Left forelimb (tissue), 1 donor: ENCODE measurements around the gene GALM.
"Not testable (repeated sequence)": the region's sequence is repeated elsewhere in the genome, so short reads cannot be mapped to it uniquely, and the experiment has no call there.

ENCODE experiments used
- DNase-seq: peaks from one replicate; pipeline ENCODE4 v3.0.0-alpha.2; 2018; ENCODE audit warnings: low spot score

Gene GALM

DNA sequence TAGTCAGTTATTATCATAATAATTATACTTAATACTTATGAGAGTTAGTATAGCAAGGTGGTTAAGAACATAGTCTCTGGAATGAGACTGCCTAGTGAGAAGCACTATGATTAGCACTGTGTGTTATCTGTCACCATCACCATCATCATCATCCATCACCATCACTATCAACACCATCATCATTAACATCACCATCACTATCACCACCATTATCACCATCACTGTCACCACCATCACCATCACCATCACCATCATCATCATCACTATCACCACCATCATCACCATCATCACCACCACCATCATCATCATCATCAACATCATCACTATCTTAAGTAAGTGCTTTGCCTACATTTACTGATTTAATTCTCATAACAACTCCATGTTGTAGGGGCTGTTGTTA, 45.6 kb downstream of the GALM start:
- no peak for DNase-seq

DNA sequence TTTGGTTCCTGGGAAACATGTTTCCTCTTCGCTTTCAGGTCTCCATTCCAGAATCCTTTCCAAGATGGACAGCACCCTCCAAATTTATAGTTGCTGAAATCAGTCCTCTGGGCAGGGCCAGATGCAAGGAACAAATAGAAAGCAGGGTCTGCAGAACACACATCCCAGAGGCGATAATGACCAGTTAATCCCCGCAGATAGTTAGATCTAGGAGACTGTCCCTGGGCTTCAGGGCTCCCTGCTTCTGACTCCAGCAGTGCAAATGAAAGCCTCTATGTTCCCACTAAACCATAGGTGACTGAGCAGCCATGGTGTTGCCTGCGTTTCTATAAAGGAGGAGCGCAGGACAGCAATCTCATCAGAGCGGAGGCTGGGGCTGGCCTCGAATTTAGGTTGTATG, 46.5 kb downstream of the GALM start:
- DNase-seq, result no peak

DNA sequence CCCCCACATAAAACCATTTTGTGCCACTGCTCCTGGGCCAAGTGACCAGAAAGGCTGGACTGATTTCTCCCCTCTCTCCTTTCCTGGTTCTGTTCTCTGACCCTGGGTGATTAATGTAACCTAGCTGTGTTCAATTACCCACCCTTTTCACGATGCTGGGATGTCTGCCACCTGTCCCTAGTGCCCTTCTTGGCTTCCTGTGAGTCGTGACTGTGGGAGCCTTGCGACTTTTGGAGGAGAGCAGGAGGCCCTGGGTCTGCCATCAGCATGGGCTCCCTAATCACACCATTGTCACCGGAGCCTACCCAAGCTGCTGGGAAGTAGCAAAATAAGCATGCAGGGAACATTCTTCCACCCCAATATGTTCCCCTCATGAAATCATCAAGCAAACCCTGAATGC, 47.0 kb downstream of the GALM start:
- no peak for DNase-seq

DNA sequence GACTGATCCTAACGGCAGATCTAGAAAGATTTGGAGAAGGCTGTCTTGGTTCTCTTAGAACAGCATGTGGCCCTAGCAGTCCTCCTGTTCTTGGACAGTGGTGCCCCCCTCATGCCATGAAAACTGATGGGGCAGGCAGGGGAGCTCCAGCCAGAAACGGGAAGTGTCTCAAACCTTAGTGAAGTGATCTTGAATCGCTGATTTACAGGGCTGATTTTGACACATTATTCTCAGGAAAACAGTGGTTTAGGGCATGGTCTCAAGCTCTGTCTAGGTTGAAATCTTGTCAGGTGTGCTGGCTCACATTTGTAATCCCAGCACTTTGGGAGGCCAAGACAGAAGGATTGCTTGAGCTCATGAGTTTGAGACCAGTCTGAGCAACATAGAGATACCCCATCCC, 47.4 kb downstream of the GALM start:
- DNase-seq, result no peak

DNA sequence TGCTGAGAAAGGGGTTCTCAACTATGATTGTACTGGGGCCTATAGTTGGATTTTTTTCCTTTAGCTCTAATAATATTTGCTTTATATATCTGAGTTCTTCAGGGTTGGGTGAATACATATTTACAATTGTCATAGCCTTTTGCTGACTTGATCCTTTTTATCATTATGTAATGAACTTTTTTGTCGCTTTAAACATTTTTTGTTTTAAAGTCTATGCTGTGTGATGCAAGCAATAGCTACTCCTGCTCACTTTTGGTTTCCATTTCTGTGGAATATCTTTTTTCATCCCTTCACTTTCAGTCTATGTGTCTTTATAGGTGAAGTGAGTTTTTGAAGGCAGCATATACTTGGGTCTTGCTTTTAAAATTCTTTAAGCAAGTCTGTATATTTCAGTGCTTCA, 49.0 kb downstream of the GALM start:
- not testable (repeated sequence) for DNase-seq

DNA sequence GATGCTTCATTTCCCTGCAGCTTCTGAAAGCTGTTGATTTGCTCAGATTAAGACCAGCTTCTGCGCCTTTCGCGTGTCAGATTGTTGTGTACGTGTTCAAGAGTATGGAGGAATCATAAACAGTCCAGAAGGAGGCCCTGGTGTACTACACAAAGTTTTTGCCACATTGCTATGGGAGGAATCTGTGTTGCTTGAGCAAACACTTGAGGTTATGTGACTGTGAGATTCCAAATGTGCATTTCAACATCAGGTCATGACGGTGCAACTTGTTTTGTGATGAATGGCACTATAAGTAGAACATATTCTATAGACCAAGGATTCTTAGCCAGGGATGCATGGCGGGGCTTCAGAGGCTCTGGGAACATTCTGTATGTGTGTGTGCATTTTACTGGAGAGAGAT, 50.3 kb downstream of the GALM start:
- no peak for DNase-seq

DNA sequence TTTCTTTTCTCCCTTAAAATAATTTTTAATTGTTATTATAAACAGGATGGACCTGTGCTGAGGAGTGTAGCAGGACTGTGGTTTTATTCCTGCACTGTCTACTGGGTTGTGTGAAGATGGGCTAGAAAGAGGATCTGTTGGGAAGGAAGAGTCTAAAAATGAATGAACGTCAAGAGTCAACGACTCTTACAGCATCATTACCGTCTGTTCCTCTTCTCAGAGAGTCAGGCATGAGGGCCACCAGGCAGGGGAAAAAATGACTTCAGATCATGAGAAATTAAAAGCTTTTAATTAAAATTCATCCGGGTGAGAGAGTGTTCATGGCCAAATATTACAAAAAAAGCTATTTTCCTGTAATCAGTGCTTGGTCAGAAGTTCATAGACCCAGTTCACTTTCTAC, 52.7 kb downstream of the GALM start:
- DNase-seq, result no peak

DNA sequence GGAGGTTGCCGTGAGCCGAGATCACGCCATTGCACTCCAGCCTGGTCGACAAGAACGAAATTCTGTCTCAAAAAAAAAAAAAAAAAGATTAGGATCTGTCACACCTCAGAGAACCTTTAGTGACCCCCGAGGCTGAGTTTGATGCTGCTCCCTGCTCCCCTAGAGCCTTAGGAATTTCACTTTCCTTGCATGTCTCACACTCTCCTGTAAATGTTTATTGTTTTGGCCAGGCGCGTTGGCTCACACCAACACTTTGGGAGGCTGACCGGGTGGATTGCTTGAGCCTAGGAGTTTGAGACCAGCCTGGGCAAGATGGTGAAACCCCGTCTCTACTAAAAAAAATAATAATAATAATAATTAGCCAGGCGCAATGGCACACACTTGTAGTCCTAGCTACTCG, 53.8 kb downstream of the GALM start:
- DNase-seq, result no peak

DNA sequence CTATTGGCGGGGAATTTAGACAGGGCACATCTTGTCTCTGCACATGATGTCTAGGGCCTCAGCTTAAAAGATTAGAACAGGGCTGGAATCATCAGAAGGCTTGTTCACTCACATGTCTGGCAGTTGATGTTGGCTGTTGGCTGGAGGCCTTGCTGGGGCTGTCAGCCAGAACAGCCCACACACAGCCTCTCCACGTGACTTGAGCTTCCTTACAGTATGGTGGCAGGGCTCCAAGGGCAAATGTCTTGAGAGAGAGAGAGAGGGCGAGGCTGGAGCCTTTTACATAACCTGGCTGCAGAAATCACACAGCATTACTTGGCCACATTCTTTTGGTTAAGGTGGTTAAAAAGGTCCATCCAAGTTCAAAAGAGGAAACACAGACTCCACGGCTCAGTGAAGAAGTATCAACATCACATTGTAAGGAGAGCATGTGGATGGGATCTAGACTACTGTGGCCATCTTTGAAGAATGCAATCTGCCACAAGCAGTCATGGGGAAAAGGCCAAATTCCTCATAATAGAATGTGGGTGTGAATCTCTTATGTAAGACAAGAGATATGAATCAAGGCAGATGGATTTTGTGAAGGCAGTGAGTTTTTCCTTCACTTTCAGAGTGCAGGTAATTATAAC, 54.8 kb downstream of the GALM start:
- DNase-seq, result peak; percentile 83

DNA sequence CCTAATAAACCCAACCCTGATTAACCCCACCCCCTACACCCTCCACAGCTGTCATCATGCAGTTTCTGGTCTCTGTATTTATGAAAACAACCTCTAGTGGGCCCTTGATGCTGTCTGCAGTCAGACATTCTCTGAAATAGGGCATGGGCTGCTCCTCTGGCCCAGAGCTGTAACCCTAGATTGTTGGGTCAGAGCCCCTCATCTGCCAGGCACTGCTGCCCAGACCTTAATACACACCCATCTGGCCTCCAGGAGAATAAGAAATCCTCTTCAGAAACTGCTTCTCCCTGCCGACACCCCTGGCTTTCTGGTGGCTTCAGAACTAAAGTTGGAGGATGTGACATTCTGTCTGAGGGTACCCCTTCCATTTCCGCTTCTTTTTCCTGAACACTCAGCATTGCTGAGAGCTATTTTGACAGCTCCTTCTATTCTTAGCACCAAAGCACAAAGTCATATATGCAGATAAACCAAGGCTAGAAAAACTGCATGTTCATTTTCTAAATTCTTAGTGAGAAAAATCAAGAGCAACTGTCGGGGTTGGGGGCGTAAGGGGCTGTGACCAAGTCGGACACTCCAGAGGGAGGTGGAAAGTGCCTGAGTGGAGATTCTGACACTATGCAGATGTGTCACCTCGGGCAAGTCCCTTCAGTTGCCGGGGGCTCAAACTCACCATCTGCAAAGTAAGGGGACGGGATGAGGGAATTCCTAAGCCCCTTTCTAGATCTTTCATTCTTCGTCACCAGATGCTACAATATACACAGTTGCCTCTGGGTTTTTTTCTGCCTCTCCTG, 56.6 kb downstream of the GALM start:
- DNase-seq, result peak; percentile 45

DNA sequence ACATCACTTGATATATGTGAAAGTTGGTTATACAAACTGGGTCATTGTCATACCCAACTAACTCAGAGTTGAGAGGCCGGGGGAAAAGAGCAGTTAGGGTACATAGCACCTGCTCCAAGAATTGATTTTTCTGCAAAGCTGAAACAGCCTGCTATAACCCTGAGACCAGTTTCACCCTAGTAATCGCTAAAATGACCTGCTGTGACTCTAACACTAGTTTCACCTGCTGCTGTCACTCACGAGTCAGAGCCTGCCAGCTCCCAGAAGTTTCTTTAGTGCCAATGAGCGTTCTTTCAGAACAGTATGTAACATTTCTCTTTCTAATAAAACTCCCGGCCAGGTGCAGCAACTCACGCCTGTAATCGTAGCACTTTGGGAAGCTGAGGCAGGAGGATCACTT, 57.3 kb downstream of the GALM start:
- peak; percentile 65 for DNase-seq

DNA sequence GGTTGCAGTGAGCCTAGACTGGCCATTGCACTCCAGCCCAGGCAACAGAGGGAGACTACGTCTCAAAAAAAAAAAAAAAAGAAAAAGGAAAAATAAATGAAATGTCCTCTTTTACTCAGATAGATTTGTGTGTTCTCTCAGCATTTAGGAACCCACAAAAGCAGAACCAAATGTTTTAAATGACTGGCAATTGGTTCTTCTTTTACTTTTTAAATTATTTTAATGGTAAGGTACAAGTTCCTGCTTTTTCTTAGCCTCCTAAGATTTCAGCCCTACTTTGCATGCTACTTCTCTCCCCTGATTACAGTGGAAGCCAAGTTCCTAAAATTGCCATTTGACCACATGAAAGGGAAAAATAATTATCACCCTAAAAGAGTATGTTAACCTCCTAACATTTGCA, 61.7 kb downstream of the GALM start:
- DNase-seq, result no peak

DNA sequence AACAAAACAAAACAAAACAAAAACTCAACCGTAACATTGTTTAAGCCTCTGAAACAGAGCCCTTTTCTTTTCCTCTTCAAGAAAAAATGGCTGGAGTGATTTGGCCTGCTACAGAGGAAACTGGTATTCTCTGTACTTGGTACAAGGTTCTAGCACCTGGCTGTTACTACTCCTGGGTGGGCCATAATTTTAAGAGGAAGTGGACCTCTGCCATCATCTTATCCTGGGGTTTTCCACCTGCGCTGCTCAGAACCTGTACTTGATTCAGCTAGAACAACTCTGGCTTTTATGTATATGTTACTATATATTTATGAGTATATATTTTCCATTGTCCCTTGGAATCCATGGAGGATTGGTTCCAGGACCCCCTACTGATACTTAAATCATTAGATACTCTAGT, 62.8 kb downstream of the GALM start:
- DNase-seq, result no peak

DNA sequence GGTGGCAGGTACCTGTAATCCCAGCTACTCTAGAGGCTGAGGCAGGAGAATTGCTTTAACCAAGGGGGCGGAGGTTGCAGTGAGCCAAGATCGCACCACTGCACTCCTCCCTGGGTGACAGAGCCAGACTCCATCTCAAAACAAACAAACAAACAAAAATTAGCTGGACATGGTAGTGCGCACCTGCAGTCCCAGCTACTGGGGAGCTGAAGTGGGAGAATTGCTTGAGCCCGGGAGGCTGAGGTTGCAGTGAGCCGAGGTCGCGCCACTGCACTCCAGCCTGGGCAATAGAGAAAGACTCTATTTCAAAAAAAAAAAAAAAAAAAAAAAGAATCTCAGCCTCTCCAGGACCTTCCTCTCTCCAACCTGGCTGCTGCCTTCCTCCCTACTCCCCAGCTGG, 65.2 kb downstream of the GALM start:
- no peak for DNase-seq

DNA sequence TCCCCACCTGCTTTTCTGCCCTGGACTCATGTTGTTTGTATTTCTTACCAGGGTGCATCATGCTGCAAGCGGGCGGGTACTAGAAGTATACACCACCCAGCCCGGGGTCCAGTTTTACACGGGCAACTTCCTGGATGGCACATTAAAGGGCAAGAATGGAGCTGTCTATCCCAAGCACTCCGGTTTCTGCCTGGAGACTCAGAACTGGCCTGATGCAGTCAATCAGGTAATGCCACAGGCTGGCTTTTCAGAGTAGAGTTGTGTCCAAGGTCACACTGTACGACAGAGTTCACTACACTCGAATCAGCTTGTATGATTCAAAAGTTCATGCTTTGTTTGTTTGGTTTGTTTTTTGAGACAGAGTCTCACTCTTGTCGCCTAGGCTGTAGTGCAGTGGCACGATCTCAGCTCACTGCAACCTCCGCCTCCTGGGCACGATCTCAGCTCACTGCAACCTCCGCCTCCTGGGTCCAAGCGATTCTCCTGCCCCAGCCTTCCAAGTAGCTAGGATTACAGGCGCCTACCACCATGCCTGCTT, 65.8 kb downstream of the GALM start:
- DNase-seq, result peak; percentile 50

DNA sequence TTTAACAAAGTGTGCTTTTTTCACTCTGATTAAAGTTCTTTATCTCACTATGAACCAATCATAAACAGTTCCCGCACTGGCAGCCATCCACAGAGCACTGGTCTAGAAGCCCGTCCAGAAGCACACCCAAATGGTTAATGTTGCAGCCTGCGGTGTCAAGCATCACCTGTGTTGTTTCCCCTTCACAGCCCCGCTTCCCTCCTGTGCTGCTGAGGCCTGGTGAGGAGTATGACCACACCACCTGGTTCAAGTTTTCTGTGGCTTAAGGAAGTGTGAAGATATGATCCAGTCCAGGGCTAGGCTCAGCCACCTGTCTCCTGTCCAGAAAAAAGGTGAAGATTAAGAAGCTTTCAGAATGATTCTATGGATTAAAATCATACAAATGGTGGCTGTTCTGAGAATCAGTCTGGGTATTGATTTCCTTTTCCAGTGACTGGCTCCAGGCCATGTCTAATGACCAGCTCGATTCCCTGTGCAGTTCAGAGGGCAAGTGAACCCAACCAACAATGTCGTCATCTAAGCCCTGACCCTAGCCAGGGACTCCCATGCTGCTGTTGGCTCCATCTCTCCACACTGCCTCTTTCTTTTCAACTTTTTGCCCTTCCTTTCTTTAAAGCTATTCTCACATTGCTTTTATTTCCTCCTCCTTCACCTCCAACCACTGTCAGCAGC, 67.5 kb downstream of the GALM start:
- peak; percentile 36 for DNase-seq

DNA sequence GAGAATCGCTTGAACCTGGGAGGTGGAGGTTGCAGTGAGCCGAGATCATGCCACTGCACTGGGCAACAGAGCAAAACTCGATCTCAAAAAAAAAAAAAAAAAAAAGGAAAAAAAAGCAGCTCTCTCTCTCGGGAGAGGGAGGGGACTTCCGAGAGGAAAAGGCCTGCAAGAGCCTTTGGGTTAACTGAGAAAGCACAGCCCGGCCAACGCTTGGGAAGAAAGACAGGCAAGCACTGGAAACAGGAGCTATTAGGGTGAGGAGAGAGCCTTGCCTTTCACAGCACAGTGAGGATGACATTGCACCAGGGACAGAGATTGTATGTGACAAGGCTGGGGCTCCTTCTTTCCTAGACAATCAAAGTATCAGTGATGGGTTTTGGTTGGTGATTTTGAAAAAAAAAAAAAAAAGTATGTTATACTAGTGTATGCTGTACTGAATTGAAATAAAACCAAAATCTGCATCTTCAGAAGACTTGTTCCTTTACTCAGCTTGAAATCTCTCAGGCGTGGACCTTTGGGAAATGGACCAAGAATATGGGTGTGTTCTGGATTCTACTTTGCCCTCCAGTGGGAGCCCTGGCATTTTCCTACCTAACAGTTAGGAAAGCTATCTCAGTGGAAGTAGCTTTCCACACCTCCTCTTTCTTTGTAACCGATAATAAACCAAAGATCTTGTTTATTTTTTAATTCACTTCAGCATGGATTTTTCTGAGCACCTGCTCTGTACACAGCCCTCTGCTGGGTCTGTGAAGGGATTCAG, 68.6 kb downstream of the GALM start:
- peak; percentile 9 for DNase-seq

DNA sequence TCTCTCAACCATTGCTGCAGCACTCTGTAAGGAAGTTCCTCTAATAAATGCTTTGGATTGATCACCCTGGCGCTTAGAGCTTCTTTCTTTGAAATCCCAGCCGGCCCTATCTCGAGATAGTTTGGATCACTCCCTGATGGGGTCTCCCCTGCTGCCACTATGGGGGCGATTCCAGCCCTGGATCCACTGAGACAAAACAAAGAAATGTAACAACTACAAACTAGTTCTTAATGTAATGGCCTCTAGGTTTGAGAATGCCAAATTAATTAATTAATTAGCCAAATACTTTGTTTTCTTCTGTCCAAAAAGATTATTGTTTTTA, 70.0 kb downstream of the GALM start:
- DNase-seq, result peak; percentile 28

DNA sequence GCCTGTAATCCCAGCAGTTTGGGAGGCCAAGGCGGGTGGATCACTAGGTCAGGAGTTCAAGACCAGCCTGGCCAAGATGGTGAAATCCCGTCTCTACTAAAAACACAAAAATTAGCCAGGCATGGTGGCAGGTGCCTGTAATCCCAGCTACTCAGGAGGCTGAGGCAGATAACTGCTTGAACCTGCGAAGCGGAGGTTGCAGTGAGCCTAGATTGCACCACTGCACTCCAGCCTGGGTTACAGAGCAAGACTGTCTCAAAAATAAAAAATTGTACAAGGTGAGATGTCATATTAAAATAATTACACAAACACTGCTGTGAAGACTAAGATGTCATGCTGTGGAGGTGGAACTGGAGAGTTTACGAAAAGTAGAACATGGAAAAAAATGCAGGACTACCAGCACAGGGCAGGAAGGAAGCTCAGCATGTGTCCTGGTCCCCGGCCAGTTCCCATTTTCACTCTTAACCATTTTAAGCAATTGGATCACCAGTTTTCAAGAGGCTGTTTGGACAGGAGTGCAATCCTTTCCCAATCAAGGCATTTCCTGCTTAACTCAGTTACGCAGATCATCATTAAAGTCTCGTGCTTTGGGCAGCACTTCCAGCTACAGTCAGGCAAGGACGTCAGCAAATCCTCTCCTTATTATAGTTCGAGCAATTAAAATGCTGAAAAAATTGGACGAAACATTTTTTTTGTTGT, 71.2 kb downstream of the GALM start:
- DNase-seq, result peak; percentile 53

DNA sequence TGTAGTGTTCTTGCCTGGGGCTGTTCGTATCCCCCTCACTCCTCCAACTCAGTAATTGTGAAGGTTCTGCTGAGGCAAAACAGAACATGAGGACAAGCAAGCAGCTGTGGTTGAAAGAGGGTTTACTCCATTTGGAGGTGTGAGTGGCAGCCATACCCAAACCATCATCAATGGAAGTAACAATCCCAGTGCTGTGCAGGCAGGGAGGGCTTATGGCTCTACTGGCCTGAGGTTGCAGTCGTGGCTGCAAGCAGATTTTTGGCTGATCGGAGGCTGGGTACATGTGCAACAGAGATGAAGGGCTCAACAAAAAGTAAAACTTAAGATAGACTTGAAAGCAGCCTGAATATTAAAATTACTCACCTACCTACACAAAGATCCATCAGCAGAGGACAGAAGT, 72.0 kb downstream of the GALM start:
- peak; percentile 38 for DNase-seq

DNA sequence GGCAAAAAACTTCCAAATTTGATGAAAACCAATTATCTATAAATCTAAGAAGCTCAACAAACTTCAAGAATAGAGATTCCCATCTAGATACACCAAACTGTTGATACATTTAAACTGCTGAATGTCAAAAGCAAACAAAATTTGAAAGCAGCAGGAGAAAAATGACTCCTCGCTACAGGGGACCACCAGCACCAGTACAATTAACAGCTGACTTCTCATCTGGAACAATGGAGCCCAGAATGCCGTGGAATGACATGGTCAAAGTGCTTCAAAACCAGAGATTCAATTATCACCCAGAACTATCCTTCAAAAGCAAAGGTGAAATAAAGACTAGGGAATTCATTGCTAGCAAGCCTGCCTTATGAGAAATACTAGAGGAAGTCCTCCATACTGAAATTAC, 73.6 kb downstream of the GALM start:
- peak; percentile 4 for DNase-seq
